NCI-H2171 treated with DMSO at 0.1 percent for 48 hours (cell line): ENCODE data around the gene CIPC.

Source experiments
- DNase-seq: peaks from one replicate; lab custom pipeline; 2025; lab: John Stamatoyannopoulos, UW

The CIPC gene

DNA sequence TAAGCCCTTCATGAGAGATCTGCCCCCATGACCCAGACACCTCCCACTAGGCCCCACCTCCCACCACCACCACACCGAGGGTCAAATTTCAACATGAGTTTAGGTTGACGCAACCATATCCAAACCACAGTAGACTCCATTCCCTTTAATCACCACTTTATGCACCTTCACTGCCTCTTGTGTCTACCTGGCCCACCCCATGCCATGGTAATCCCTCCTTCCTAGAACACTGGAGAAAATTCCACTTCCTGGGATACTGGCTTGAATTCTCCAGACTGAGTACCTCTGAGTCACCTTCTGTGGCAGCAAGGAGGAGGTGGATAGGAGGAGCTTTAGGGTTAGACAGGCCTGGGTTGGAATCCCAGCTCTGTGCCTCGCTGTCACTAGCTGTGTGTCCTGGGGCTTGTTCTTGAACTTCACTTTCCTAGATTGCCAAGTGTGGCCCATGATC lies 26.1 kb upstream of the CIPC start:
- no peak for DNase-seq

- no peak for DNase-seq
Observed at GRCh38 chr14:77074969-77075368, 23.1 kb upstream of the CIPC start.

DNA sequence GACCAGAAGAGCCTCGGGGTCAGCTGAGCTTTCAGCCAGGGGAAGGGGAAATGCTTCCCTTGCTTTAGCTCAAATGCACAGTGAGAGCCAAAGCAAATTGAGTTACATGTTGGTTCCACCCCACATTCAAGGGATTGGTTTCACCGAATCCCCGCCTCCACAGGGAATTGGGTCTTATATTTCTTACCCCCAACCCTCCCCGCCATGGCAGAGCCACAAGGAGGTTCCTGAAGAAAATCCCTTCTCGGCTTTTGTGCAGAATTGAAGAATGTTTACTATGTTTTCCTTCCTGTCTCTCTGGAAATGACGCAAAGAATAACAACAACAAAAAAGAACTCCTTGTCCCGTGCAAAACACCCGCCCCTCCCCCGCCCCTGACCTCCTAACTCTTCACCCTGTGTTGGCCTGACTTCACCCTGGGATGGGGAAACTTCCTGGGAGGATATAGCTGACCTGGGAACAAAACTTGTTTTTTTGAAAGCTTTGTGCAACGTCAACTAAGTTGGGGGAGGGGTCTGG lies 21.9 kb upstream of the CIPC start:
- DNase-seq, result no peak

DNA sequence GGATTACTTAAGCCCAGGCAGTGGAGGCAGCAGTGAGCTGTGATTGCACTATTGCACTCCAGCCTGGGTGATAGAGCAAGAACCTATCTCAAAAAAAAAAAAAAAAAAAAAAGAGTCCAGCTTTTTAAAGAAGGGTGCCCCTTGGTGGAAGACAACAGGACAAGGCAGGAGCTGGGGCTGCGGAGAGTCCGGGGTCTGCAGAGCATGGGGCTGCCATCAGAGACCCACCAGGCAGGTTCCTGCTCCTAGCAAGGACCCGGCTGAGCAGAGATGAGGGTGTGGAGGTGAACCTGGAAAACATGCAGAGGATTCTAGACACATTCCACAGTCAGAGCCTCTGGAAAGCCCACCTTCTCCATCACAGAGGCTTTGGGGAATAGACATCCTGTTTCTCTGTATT lies 21.0 kb upstream of the CIPC start:
- DNase-seq, result no peak

DNA sequence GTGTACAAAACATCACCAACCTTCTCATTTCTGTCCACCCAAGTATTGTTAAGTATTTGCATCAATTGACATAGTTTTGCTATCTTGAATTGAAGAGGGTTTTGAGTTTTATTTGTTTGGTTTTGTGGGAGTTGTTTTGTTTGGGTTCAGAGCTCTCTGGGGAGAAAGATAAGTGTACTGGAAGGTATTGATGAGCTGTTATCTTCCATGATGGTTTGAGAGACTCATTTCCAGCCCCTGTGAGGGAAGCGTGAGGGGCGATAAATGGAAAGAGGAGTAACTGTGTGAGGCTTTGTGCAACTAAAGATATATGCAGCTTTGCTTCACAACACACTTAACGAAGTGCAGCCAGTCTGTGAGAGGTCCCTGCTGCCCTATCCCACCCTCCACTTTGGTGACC lies 15.7 kb upstream of the CIPC start:
- DNase-seq, result no peak

GRCh38 chr14:77083082-77083481 lies 15.0 kb upstream of the CIPC start:
- DNase-seq, result no peak

GRCh38 chr14:77084985-77085384 lies 13.1 kb upstream of the CIPC start:
- DNase-seq, result no peak

DNA sequence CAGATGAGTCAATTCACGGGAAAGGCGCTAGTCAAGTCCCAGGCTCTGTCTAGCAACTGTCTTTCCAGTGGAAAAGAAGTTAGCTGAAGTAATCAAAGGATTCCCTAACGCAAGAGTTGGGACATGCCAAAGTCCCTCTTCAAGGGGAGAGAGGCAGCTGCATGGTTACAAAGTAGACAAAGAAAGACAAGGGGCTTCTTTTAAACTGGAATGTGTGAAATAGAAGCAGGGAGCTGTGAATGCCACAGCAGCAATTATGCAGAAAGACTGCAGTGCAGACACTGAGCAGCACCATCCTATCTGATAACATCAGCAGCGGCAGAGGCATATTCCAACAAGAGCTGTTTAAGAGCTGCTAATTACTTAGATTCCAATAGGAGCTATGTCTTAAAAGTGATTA lies 12.5 kb upstream of the CIPC start:
- DNase-seq, result no peak

DNA sequence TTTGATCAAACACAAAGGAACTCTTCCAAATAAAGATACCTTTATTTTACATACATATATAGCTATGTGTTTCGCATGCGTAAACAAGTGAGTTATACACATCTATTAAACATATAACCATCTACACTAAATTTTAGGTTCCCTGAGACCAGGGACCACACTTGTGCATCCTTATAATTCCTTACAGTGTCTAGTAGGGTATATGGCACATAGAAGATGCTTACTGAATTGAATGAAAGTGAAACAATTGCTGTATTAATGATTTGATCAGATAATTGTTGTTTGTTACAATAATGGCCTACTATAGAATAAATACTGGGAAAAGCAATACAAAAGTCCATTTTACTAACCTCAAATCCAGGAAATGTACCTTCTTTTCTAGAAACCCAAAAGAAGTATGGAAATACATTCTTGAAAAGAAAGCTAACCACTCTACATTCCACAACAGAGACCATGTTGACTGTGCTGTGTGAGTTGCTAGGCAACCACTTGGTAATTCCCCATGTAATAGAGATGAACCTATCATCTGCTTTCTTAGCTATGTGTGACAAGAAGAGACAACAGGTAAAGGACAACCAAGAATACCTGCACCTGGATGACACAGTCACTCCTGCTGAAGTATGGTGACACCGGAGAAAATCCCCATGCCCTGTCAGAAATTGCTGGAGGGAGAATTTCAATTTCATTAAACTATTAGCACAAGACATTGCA lies 11.9 kb upstream of the CIPC start:
- peak; percentile 43 for DNase-seq

GRCh38 chr14:77086951-77087350 lies 11.1 kb upstream of the CIPC start:
- no peak for DNase-seq

GRCh38 chr14:77087631-77088030 lies 10.4 kb upstream of the CIPC start:
- DNase-seq, result no peak

GRCh38 chr14:77088219-77088618 lies 9.8 kb upstream of the CIPC start:
- DNase-seq, result peak; percentile 98

DNA sequence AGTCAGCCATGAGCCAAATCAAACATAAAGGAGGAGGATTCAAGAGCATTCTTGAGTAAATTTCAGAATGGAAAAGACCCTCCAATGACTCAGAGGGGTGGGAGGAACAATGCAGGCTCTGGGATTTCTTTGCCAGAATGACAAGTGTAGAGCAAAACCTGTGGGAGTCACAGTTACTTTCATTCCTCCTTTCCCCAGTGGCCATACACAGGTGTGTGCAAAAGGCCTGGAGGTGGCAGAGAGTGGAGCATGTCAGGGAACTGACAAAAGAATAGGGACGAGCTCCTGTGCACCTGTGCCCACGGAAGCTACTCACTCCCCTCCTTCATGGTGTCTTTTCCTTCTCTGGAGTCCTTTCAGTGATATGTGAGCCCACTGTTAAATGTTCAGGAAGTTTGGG lies 9.4 kb upstream of the CIPC start:
- no peak for DNase-seq

- no peak for DNase-seq
Observed at GRCh38 chr14:77091518-77091917, 6.5 kb upstream of the CIPC start.

DNA sequence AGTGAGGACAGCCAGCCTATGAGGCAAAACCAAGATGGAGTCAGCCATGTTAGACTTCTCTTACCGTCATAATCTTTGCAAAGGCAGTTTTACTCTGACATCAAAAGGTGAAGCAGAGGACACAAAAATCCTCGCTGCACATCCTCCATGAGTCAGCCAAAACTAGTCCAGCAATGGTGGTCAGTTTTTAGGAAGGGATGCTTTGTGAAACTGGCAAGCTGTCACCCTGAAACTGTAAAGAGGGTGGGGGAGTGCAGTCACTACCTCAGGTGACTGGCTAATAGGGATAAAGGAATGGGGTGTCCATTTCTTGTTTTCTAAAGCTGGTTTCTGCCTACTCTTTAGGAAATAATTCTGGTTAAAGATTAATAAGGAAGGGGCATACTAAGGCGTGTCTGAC lies 5.4 kb upstream of the CIPC start:
- no peak for DNase-seq

DNA sequence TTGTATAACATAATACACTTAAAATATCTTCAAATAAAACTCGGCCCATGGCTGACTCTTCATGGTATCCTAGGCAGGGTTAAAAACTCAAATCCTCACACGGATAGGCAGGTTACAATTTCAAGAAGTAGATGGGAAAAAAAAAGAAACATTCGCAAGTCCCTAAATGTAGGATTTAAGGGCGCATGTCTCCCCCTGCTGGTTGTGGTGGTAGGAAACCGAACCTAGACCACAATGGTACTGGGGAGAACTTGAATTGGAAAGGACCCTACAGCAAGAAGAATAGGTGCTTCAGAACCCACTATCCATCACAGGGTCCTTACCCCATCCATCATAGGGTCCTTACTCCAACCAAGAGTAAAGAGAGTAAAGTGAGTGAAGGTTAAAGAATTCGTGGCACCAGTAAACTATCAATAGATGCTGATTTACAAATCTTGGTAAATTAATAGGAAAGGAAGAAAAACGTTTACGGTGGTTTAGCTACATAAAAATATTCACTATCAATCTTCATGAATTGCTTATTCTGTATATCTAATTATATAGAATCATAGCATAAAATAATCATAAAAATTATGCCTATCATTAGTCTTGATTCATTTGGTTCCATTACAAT lies 3.3 kb upstream of the CIPC start:
- peak; percentile 91 for DNase-seq

- DNase-seq, result peak; percentile 79
Observed at GRCh38 chr14:77097006-77097699, 905 bp upstream of the CIPC start.

- peak; percentile 53 for DNase-seq
Observed at GRCh38 chr14:77098529-77099353, 683 bp downstream of the CIPC start.

DNA sequence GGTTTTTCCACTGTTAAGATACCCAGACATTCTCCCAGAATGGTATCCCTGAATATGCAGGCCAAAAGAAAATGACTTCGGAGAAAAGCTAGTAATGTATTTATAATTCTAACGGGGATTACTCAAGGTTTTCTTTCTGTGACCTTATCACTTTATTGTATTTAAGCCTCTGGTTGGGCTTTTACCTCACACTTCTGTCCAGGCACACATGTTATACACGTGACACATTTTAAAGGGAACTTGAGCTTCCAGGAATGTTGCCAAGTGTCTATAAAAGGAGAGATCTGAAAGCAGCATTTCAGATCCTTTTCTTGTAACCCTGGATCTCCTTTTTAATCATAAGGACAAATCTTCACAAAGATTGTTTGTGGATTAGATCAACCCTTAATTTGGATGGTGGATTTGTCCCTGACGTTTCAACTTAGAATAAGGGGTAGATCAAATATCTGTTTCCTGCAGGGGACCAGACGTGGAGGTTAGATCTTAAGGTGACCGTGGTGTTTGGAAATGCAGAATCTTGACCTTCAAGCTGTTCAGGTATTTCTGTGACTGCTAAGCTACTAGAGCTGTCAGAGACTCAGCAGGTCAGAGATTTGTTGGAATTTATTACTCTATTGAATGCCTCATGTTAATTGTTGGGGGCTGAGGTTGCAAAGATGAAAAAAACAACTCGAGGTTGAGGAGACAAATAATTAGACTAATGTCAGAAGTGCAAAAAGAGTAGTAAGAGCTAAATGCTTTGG lies 1.5 kb downstream of the CIPC start:
- peak; percentile 66 for DNase-seq

DNA sequence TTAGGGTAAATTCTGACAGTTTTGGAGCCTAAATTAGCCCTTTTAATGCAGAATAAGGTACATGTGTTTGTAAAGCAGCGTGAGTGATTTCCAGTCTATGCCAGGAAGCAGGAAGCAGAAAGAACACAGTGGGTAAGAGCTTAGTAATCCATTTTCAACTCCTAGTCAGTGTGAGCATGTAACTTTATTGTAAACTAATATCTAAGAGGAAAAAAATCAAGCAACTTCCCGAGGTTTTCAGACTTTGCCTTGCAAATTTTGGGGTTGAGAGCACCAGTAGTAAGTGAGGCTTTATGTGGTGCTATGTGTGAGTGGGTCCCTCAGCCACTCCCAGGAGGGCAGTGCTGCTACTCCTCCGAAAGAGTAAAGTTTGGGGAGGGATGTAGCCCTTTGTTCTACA lies 2.9 kb downstream of the CIPC start:
- no peak for DNase-seq

GRCh38 chr14:77102154-77102553 lies 4.1 kb downstream of the CIPC start:
- DNase-seq, result no peak

DNA sequence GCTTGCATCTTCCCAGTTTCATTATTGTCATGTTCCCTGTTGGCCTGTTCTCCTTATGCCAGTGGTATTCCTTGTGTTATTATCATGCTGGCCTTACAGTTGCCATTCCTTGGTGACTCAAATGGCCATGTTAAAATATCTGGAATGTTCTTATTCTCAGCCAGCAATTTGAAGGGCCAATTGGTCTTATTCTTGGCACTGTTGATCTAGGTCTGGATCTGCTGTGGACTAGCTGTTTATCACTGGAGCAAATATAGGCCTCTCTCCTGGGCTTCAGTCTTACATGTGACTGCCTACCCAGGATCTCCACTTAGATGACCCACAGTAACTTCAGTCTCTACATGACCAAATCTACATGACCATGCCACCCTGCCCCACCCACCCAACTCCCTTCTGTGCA lies 5.4 kb downstream of the CIPC start:
- DNase-seq, result no peak
